Erythroblast (primary cell): Measurements from ENCODE around the gene AKR7A2.

ENCODE experiments used
- GATA1 ChIP-seq: IDR thresholded peaks from 2 replicates; pipeline ENCODE4 v1.6.1; 2011; ENCODE audit warnings: low read depth, mild to moderate bottlenecking, control low read depth, low read length, moderate library complexity
- POLR2A ChIP-seq: IDR thresholded peaks from 2 replicates; pipeline ENCODE4 v1.6.1; 2011; ENCODE audit warnings: mild to moderate bottlenecking, low read length

GRCh38 chr1:19353596-19353995 lies 41.7 kb upstream of the AKR7A2 start:
- no peak for TF ChIP-seq POLR2A
- no peak for TF ChIP-seq GATA1
